KBM-7 (cell line): ENCODE measurements around the gene ZNRD2.

ENCODE experiments used
- DNase-seq: peaks from one replicate; pipeline ENCODE4 v3.0.0-alpha.2; 2015
- in situ Hi-C: fragments of 300-500 bp; cut with MboI; formaldehyde crosslinking; loops from 2 replicates; pipeline ENCODE4 v1.14.3; 2020; ENCODE audit warnings: low sequenced_read_pairs, low pct_unique_long_range_greater_than_20kb, mixed read lengths

Gene ZNRD2

DNA sequence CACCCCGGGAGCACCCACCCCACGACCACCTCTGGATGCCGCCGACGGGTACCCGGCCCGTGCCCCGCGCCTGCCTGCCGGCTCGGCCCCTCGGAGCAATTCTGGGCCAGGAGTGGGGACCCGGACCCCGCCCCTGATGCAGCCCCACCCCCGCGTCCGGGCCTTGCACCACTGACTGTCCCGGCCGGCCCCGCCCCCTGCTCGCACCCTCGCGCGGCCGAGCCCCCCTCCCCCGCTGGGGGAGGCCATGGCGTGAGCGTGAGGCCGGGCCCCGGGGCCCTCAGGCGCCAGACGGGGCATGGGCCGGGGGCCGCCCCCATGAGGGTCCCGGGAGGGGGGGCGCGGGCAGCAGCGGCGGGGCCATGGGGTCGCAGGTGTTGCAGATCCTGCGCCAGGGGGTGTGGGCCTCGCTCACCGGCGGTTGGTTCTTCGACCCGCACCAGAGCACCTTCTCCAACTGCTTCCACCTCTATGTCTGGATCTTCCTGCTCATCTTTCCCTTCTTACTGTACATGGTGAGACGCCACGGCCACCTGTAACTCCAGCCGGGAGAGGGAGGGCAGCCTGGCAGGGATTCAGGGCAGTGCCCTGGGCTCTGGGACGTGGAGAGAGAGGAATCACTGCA is 45.8 kb downstream of the ZNRD2 start:
- in situ Hi-C loops = no loop called here
- DNase-seq = no peak

DNA sequence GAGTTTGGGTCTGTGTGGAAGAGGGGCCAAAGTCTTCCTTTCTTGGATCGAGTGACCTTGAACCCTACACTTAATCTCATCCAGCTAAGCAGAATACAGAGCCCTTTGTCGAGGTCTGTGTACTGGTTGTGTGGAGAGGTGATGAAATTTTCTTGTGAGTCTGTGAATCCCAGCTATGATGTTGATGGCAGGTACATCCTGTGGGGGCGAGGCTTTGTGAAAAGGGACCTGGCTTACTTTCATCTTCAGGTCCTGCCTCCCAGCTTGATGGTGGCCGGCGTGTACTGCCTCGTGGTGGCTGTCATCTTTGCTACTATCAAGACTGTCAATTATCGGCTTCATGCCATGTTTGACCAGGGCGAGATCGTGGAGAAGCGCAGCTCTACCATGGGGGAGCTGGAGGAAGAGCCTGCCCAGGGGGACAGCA is 46.3 kb downstream of the ZNRD2 start:
- DNase-seq = no peak
- in situ Hi-C loops = no loop called here

DNA sequence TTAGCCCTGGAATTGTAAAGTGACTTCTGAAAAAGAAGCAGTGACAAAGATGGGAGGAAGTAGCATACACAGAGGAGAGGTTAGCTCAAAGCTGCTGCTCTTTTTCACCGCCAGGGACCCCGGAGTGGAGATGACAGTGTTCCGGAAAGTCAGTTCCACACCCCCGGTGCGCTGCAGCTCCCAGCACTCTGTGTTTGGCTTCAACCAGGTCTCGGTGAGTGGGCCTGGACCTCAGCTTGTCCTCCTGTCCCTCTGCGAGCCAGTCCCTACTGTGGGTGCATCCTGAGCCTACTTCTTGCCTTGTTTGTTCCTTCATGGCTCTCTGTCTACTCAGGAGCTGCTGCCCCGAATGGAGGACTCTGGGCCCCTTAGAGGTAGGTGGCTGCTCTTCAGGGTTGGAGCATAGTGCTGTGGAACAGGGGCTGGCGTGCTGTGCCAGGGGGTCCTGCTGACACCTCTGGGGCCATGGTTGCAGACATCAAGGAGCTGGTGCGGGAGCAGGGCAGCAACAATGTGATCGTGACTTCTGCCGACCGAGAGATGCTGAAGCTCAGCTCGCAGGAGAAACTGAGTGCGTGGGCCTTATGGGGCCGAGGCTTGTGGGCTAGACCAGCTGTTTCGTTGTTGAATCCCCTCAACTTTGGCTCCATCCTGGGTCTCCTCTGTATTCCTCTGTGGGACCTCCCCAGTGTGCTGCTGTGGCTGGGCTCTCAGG is 47.0 kb downstream of the ZNRD2 start:
- in situ Hi-C loops = no loop called here
- no peak for DNase-seq

DNA sequence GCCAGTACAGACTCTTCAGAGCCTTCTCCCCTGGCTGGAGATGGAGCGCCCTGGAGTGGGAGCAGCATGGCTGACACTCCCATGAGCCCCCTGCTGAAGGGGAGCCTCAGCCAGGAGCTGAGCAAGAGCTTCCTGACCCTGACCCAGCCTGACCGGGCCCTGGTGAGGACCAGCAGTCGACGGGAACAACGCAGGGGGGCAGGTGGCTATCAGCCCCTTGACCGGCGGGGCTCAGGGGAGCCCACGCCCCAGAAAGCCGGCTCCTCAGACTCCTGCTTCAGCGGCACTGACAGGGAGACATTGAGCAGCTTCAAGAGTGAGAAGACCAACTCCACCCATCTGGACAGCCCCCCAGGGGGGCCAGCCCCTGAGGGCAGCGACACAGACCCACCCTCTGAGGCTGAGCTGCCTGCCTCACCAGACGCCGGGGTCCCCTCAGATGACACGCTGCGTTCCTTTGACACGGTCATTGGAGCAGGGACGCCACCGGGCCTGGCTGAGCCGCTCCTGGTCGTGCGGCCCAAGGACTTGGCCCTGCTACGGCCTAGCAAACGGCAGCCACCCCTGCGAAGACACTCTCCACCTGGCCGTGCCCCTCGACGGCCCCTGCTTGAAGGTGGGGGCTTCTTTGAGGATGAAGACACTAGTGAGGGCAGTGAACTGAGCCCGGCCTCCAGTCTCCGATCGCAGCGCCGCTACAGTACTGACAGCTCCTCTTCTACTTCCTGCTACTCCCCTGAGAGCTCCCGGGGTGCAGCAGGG is 47.9 kb downstream of the ZNRD2 start:
- DNase-seq = no peak
- in situ Hi-C loops = no loop called here

DNA sequence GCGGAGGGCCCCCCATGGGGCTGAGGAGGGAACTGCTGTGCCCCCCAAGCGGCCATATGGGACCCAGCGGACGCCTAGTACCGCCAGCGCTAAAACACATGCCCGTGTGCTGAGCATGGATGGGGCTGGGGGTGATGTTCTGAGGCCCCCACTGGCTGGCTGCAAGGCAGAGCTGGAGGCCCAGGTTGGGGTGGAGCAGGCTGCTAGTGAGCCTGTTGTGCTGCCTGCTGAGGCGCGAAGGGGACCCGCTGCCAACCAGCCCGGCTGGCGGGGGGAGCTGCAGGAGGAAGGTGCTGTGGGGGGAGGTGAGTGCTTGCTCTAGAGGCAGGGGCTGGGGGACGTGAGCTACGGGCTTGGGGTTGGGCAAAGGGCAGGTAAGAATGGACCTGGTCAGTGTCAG is 48.5 kb downstream of the ZNRD2 start:
- in situ Hi-C loops = no loop called here
- DNase-seq = no peak

DNA sequence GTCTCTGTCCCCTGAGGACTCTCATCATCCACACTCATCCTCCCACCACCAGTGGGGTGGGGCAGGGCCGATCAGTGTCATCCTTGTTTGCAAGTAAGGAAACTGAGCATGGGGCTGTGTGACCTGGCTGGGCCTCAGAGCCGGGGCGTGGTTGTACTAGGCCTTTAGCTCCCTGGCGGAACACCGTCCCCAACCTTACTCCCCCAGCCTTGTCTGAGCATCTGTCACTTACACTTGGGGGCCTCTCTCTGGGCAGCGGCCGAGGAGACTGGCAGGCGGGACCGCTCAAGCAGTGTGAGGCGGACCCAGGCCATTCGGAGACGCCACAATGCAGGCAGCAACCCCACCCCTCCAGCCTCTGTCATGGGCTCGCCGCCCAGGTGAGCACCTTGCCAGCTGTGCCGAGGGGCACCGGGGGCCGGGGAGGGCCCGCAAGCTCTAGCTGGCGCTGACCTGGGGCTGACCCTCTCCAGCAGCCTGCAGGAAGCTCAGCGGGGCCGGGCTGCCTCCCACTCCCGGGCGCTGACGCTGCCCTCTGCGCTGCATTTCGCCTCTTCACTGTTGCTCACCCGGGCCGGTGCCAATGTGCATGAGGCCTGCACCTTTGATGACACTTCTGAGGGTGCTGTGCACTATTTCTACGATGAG is 49.1 kb downstream of the ZNRD2 start:
- in situ Hi-C loops = no loop called here
- no peak for DNase-seq

DNA sequence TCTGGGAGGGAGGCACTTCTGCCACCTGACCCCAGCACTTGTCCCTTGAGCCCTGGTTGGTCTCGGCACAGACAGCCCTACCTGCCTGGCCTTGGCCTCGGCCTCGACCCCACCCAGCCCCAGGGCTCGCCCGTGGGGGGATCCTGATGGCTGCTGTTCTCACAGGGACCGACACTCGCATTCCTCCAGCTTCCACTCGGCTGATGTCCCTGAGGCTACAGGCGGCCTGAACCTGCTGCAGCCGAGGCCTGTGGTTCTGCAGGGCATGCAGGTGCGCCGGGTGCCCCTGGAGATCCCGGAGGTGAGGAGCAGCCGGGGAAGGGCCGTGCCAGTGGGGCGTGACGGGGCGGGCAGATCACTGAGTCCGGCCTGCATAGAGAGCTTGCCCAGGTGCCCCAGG is 50.4 kb downstream of the ZNRD2 start:
- in situ Hi-C loops = no loop called here
- DNase-seq = no peak

DNA sequence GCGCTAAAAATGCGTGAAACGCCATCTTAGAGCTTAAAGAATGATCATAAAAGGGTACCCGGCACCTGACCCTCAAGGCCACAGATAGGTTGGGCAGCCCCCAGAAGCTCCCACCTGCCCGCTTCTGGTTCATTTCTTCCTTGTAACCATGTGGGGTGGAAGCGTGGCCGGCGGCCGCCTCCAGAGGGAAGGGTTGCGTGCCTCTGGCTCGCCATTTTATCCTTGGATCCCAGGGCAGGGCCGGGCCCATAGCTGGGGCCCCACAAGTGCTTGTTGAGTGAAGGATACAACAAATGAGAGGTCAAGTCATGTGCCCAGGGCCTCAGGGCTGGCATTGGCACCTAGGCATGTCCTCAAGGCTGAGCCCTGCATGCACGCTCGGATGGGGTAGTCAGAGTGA is 51.2 kb downstream of the ZNRD2 start:
- in situ Hi-C loops = no loop called here
- DNase-seq = no peak
